PFSK-1 (cell line): ENCODE measurements around the gene TMEM255B.

ENCODE experiments used
- FOXP2 ChIP-seq: optimal IDR thresholded peaks from 2 replicates; pipeline ENCODE3; 2011; ENCODE audit warnings: borderline replicate concordance, control low read depth, inconsistent platforms; ENCODE audit not compliant: insufficient read depth; ENCODE audit errors: extremely low read length, extremely low read depth
- POLR2AphosphoS5 ChIP-seq: IDR thresholded peaks from 2 replicates; pipeline ENCODE4 v1.6.1; 2012; ENCODE audit warnings: low read depth, mild to moderate bottlenecking, control low read depth, low read length, moderate library complexity
- REST ChIP-seq, 2 experiments: IDR thresholded peaks; 2 replicates each; pipeline versions ENCODE4 v1.6.1 to v1.8.0; 2011 to 2012; ENCODE audit warnings: low read depth in 2 of 2, low read length in 2 of 2, control low read depth in 1 of 2, inconsistent platforms in 1 of 2, mild to moderate bottlenecking in 1 of 2, moderate library complexity in 1 of 2; ENCODE audit not compliant: insufficient read depth in 1 of 2
- SIN3A ChIP-seq: IDR thresholded peaks from 2 replicates; pipeline ENCODE4 v1.6.1; 2012; ENCODE audit warnings: mild to moderate bottlenecking, low read length, moderate library complexity, borderline replicate concordance; ENCODE audit not compliant: insufficient read depth
- TAF1 ChIP-seq: IDR thresholded peaks from 2 replicates; pipeline ENCODE4 v1.6.1; 2012; ENCODE audit warnings: low read length, control low read depth, borderline replicate concordance; ENCODE audit not compliant: insufficient read depth

The TMEM255B gene

GRCh38 chr13:113730831-113731191 is 28.2 kb upstream of the TMEM255B start:
- TF ChIP-seq POLR2AphosphoS5: no peak
- no peak for TF ChIP-seq TAF1
- TF ChIP-seq REST (IDR thresholded peaks at IDR 0.05; ENCODE audit: insufficient read depth in 1 of 2, low read depth in 2 of 2, low read length in 2 of 2): no peak
- TF ChIP-seq SIN3A: no peak
- TF ChIP-seq FOXP2: no peak

- no peak for TF ChIP-seq FOXP2
- TF ChIP-seq POLR2AphosphoS5: no peak
- no peak for TF ChIP-seq REST (IDR thresholded peaks at IDR 0.05; ENCODE audit: insufficient read depth in 1 of 2, low read depth in 2 of 2, low read length in 2 of 2)
- TF ChIP-seq TAF1: no peak
- TF ChIP-seq SIN3A: no peak
These were observed 27.5 kb upstream of the TMEM255B start for GRCh38 chr13:113731192-113732175.

- TF ChIP-seq POLR2AphosphoS5 (no peak), REST (IDR thresholded peaks at IDR 0.05; ENCODE audit: insufficient read depth in 1 of 2, low read depth in 2 of 2, low read length in 2 of 2) (no peak), TAF1 (no peak), FOXP2 (no peak), SIN3A (no peak)
These were observed 26.7 kb upstream of the TMEM255B start for GRCh38 chr13:113732176-113732960.

GRCh38 chr13:113732961-113733950 is 25.8 kb upstream of the TMEM255B start:
- TF ChIP-seq FOXP2: no peak
- TF ChIP-seq POLR2AphosphoS5: no peak
- TF ChIP-seq SIN3A: no peak
- no peak for TF ChIP-seq TAF1
- no peak for TF ChIP-seq REST (IDR thresholded peaks at IDR 0.05; ENCODE audit: insufficient read depth in 1 of 2, low read depth in 2 of 2, low read length in 2 of 2)
